Stimulated activated CD4-positive, alpha-beta T cell treated with anti-CD3 and anti-CD28 coated beads, TNF-alpha, amount 100 ng/mL, for 4 hours (primary cell): ENCODE data around the gene ANKRD36.
"Not testable (repeated sequence)": the region's sequence is repeated elsewhere in the genome, so short reads cannot be mapped to it uniquely, and the experiment has no call there.

ENCODE experiments used
- DNase-seq, 3 experiments: peaks; one replicate each; pipeline ENCODE4 v3.0.0-alpha.2; 2020; ENCODE audit warnings: low read depth in 3 of 3

The ANKRD36 gene

DNA sequence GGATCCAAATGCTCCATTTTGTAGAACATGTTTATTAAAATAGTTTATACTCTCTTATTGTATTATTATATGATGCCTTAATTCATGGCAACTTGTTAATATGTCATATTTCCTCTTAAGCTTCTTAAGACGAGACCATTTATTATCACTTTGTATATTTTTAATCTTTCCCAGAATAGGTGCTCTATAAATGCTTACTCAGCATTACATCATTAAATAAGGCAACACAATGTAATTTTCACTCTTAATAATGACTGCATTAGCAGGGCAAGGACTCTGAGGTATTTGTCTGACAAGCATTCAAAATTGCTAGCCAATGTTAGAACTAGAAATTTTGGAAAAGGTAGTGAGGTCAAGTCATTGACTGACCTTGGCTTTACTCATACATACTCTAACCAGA, 180.7 kb downstream of the ANKRD36 start:
- DNase-seq = not testable (repeated sequence)
